ENCODE measurements around the gene ENTREP1.

The ENTREP1 gene

DNA sequence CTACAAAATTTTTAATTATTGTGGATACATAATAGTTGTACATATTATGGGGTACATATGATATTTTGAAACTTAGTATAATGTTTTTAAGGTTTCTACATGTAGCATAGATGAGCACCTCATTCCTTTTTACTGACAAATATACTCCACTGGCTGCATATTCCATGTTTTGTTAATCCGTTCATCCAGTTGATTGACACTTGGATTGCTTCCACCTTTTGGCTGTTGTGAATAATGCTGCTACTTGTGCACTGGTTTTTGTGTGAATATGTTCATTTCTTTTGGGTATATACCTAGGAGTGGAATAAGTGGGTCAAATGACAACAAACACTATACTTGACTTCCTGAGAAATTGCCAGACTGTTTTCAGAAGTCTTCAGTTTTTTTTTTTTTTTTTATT, 2.8 kb upstream of the ENTREP1 start:
- DNase-seq = no peak

GRCh38 chr9:69323861-69324260, 1.2 kb upstream of the ENTREP1 start:
- no peak for DNase-seq

- DNase-seq = no peak
Observed at GRCh38 chr9:69325409-69326212, 596 bp downstream of the ENTREP1 start.

GRCh38 chr9:69326261-69326660, 1.2 kb downstream of the ENTREP1 start:
- DNase-seq = no peak

DNA sequence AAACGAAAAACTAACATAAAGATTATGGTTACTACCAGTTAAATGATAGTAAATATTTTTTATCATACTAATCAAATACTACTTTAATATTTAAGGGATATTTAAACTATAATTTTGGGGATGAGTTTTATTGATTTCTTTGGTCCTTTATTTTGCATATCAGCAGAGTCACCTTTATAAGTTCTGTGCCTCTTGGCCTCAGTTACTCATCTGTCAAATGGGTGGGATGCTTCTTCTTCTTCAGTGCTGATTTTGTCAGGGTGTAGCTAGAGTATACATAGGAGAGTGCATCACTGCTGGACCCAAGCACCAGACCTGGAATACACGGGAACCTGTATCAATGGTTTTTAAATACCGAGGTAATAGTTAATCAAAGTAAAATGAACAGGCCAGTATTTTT, 5.6 kb downstream of the ENTREP1 start:
- DNase-seq = no peak

DNA sequence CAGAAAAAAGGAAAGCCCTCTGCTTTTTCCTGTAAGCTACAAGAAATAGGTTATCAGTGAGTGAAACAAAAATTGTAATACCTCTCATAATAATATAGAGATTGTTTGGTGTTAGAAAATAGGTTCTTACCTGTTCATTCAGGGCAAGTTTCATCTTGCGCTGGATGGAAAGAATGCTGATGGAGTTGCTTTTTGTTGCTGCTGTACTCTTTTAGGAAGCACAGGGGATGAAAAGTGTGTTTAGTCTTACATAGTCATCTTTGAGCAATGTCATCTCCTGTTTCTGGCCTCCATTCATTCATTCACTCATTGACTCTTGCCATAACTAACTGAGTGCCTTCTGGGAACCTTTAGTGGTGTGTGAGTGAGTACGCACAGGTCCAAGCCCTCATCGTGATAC, 6.4 kb downstream of the ENTREP1 start:
- no peak for DNase-seq

GRCh38 chr9:69332067-69332685, 7.2 kb downstream of the ENTREP1 start:
- no peak for DNase-seq

- DNase-seq = no peak
Observed at GRCh38 chr9:69333716-69334115, 8.7 kb downstream of the ENTREP1 start.

- DNase-seq = no peak
Observed at GRCh38 chr9:69334317-69334716, 9.3 kb downstream of the ENTREP1 start.

- no peak for DNase-seq
Observed at GRCh38 chr9:69339620-69340019, 14.6 kb downstream of the ENTREP1 start.

DNA sequence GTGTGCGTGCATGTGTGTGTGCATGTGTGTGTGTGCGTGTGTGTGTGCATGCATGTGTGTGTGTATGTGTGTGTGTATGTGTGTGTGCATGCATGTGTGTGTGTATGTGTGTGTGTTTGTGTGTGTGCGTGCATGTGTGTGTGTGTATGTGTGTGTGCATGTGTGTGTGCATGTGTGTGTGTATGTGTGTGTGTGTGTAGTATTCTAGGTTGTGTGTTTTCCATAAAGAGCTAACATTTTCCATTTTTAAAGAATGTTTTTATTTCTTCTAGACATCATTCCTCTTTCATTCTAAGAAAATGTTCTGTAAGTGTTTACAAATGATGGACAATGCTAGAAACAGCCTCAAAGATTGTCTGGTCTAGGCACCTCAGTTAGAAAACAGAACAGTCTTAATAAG, 15.6 kb downstream of the ENTREP1 start:
- no peak for DNase-seq

- DNase-seq = no peak
Observed at GRCh38 chr9:69342769-69343168, 17.8 kb downstream of the ENTREP1 start.

DNA sequence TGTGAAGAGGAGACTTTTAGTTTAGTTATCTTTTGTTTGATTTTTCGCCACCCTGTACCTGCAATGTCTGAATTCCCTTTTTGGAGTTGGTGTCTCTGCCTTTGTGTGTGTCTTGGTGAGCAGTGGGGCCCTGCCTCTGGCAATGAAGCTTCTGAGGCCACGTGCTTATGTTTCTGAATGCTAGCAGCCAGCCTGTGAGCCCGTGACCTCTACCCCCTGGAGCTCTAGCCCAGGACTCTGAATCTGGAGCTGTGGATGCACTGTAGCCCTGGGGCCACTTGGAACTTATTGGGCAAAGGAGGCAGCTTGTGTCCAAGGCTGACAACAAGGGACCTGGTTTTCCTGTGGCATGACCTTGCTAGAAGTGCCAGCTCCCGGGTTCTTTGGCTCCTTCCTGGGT, 19.4 kb downstream of the ENTREP1 start:
- no peak for DNase-seq

DNA sequence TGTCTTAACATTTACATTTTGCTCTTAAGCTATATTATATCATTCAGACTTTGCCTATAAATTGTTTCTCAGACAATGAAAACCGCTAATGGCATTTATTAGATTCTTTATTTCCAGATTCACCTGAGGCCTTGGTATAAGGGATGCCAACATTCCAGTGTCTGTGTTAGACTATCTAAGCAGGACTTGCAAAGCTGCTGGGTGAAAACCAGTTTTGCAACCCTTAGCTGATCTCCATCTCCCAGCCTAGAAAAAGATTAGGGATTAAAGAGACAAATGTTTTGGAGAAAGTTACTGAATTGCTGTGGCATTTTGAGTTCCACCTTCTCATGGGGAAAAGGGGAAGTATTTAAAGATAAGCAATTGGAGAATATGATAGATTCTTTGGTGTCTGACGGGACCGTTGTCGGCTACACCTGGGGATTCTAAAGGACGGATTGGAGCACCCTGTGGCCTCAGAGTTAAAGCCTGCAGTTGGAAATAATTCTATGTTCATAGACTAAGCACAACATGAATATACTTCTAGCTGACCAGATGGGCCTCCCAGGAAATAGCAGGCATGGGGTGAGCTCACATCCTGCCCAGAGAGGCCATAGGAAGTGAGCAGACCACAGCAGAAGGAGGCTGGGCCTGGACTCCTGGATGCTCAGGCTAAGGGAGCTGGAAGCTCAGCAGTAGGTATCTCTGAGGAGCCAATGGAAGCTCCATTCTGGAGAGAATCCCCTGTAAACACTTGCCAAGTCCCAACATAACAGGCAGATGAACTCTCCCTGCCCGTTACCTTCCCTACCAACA, 21.8 kb downstream of the ENTREP1 start:
- no peak for DNase-seq

DNA sequence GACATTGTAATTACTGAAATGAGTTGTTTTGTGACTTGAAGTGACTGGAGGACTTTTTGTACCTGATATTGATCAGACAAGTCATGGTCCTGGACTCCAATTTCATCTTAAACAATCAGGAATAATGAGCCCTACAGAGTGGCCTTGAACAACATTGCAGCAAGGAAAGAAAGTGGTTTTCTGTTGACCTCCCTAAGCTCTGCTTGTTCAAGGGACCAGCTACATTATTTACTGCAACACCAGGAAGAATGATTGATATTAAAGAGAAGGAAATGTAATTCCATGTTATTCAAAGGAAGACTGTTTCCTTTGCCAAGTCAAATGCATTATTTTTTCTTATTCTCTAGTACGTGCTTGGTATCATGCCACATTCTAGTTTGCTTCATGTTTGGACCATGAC, 22.6 kb downstream of the ENTREP1 start:
- DNase-seq = no peak

GRCh38 chr9:69351227-69351626, 26.2 kb downstream of the ENTREP1 start:
- no peak for DNase-seq

- DNase-seq = no peak
Observed at GRCh38 chr9:69355232-69355631, 30.2 kb downstream of the ENTREP1 start.

DNA sequence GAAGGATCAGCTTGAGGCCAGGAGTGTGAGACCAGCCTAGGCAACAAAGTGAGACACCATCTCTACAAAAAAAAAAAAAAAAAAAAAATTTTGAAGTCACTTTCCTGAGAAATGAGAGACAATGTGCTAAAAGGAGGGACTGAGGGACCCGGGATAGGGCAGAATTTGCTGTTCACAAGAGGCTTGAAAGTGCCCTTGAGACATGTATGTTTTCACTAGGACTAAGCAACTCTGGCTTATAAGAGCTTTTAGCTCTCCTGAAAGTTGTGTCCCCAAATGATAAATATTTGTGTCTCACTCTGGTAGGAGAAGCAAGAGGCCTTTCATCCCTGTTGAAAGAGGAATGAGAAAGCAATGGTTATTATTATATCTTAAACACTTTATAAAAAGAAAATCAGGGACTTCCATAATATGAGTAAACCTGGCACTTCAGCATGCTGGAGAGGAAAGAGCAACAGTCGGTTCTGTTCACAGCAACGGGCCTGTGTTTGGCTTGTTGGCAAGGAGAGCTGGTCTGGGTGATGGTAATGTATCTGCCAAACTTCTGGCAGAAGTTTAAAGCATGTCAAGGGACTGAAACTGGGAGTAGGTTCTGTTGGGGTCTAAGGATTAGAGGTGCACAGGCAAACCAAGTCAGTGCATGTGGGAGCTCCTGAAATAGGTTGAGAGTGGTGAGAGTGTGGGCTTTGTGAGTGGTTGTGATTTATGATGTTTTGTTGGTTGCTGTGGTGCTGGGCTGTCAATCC, 32.2 kb downstream of the ENTREP1 start:
- no peak for DNase-seq

DNA sequence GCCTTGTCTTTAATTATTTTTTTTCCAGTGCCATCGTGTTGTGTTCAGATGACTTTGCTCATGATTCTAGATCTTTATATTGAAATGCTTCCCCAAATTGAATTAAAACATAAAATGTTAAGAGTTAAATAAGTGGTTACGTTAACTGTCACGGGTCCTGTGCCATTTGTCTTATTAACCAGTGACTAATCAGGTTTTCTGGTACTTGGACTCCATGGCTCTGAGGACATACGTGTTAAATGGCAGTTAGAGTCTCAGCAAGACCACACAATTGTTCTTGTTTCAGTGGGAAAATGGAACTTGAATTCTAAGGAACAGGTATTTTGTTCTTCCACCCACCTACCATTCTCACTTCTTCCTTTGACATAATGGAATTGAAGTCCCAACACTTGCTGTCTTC, 32.8 kb downstream of the ENTREP1 start:
- DNase-seq = no peak

DNA sequence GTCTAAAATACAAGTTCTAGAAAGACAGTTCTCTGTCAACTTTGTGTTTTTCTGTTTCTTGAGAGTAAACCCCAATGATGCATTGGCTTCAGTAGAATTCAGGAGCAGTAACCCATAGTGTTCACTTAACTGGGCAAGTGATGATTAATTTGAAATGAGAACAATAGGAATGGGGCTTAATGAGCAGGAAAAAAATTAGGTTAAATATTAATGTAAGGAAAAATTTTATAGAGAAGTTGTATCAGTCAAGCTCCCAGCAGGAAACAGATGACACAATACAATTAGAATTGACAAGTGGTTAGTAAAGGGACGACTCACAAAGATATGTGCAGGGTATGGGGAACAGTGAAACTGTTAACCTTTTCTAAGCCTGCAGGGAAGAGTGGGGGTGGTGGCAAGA, 38.2 kb downstream of the ENTREP1 start:
- no peak for DNase-seq

GRCh38 chr9:69364510-69365150, 39.6 kb downstream of the ENTREP1 start:
- DNase-seq = no peak

- DNase-seq = no peak
Observed at GRCh38 chr9:69370430-69370829, 45.4 kb downstream of the ENTREP1 start.

- no peak for DNase-seq
Observed at GRCh38 chr9:69371001-69371400, 46.0 kb downstream of the ENTREP1 start.

Data from activated CD8-positive, alpha-beta memory T cell treated with anti-CD3 and anti-CD28 coated beads, Interleukin-2, amount 50 U/mL, for 48 hours (primary cell).